ENCODE data around the gene MAST4.

Gene MAST4

DNA sequence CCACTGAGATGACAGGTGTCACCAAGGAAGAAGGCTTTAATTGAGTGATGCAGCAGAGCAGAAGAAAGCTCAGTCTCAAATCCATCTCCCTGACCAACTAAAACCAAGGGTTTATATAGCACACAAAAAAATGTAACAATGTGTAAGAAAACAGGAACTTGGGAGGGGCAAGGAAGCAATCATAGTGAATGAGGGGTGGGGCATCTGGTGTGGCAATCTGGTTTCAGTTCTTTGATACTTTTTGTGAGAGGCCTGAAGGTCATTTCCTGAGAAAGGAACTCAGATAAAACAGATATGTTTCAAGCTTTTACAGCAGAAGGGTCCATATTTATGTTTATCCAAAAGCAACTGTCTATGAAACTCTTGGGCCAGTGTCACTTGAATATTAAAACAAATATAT lies 580.7 kb downstream of the MAST4 start:
- DNase-seq, result no peak

DNA sequence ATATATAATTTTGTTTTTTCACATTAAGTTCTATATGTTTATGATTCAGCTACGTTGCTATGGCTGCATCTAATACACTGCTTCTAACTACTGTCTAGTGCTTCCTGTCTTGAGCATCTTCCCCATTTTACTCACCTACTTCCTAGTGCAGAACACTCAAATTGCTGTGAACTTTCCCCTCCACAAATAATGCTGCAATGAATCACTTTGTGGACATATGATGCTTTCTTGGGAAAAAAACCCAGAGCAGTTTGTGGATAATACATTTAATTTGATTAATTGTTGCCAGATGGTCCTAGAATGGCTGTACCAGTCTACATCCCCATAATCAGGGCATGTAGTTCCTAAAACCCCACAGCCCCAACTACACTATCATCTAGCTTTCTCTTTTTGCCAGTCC lies 581.9 kb downstream of the MAST4 start:
- no peak for DNase-seq

DNA sequence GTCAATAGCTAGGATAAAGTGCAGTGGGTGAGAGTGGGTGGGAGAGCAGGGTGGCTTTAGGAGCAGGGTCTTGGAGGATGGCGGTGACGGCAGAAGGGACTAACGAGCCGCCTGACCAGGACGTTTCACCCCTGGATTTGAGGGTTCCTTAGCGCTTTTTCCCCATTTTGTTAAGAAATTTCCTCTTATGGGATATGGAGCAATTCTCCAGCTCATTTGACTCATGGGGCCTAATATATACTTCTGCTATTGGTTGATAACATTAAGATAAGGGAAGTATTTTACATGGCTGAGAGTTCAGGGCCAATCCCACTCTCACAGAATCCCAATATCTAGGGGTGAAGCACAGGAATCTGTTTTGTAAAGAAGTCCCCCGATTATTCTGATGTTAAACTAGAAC lies 582.8 kb downstream of the MAST4 start:
- DNase-seq, result no peak

DNA sequence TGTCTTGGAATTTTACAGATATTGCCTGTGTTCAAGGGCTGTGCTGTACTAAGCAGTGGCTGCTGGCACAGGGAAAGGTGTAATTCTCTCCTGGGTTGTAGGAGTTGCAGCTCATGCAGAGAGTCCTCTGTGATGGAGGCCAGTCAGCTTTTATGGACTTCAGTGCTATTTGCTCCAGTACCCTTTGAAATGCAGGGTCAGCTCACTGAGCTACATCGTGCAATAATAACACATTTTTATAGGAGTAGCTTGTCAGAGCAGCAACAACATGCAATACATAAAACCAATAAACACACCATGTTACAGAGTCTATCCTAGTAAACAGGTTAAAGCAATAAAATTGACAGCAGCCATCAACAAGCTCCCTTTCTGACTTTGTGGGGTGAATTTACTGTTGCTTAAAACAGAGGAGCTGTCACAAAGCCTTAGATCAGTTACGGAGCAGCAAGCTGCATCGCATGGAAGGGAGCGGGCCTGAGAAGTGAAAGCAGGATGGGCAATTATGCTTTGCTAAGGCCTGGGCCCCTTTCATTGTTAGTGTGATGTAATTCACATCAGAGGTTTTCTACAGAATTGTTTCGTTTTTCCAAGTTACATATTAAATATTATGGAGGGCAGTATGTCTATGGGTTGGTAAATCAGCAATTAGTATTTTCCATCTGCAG lies 583.6 kb downstream of the MAST4 start:
- no peak for DNase-seq

DNA sequence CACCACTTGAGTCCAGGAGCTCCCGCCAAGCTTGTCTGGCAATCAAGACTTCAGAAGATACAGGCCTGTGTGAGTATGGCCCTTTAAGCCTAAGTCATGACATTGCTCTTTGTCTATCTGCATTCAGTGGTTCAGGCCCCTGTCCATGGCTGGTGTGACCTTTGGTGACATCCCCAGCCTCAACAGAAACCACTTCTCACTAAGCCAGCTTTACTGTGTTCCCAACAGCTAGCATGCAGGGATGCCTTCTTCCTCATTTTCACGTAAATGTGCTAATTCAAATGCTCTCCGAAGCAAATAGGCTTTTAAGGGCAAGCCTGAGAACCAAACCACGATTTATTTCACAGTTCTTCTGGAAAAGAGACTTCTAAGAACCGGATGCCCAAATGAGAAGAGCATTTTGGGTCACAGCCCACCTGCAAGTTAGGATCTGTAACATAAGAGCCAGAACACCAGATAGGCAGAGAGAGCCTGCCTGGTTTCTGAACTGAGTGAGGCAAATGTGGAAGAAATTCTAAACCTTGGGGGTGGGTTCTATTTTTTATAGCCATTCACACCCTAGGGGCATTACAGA lies 585.5 kb downstream of the MAST4 start:
- no peak for DNase-seq

DNA sequence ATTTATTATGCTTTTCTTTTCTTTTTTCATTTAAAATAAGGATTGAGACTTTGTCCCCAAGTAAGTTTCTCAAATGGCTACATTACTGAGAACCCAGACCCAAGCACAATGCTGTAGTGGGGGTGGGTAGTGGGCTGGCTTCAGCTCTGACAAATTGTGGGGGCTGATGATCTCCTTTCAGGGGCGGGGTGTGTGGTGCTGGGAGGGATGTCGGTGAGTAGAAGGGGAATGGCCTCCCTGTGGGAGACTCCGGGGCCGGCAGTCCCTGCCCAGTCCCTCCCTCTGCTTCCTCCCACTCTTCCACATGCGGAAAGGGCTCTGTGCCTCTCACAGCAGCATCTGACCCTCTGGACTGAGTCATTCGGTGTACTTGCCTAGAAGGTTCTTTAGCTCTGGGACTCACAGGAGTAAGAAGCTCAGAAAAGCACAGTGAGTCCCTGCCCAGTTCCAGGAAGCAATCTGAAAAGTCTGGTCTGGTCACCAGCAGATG lies 586.2 kb downstream of the MAST4 start:
- DNase-seq, result no peak

DNA sequence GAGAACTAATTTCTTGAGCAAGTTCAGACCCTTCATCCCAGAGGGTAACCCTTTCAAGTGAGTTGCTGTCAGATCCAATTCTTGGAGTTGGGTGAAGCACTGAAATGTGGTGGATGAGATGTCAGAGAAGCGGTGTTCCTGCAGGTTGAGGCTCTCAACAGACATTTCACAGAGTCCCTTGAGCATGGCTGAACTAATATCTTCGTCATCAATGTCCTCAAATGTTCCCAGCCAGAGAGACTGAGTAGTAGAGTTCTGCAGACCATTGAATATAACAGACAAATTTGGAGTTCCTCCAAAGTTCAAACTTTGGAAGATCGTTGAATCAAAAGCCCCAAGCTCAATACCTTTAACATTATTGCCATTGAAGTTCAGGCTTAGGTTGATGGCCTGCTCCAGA lies 587.7 kb downstream of the MAST4 start:
- no peak for DNase-seq

DNA sequence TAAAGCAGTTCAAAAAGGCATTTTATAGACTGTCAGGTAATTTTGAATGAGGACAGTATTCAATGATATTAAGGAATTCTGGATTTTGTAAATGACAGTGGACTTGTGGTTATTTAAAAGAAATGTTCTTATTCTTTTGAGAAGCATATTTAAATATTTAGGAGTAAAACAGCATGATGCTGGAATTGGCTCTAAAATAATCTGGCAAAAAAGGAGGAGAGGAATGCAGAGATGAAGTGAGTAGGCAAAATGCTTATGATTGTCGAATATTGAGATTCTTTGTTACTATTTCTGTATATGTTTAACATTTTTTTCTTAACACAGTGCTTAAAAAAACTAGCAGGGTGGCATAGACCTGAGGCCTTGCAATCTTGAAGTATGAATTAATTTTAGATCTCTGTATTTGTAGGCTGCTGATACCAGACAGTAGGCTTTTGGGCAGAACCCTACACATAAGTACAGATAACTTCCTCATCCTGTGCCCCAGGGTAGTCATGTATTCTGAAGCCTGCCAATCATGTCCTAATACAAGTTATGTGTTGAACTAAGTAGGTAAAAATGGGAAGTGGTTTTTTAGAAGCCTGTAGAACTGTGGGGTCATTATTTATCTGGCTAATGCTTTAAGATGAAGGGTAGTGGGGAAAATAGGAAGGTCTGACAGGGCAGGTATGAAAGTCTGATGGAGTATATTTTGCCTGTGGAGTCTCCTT lies 591.0 kb downstream of the MAST4 start:
- DNase-seq, result no peak

DNA sequence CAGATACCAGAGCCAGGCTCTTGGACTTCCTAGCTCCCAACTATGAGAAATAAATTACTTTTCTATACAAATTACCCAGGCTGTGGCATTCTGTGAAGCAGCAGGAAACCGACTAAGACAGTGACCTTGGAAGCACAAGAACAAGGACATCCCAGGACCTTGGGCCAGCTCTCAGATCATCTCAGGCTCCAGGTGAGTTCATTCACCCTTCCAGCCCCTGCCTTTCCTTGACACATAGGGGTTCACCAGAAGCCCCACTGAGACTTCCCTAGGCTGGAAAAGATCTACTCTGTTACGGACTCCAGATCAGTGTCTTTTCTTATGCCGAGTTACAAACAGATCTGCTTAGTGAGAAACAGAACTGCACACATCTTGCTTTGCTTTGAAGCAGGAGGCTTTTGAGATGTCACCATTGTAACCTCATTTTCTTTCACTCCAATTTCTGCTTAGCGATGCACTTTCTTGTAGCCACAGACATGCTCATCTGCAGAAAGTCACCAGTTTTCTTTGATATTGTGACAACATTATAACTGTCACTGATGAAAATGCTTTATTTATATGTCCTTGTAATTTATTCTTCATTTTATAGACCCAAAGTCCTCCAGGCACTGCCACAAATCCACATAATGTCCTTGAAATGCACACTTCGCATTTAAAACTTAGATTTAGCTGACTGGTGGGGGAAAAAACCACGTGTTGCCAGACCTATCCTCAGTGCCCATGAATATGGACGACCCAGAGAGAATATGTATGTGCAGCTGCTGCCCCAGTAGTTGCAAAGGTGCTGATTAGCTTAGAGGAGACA lies 592.3 kb downstream of the MAST4 start:
- no peak for DNase-seq

DNA sequence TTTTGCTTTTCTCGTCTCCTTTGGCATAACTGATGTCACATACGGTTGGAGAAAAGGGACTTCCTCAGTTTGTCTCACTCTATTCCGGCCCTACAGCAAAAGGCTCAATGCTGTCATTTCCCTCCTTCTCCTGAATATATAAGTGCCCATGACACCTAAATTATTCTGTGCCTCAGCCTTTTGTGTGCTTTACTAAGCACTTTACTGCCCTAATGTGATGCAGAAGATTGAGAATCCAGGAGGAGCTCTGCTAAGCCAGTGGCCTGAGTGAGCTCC lies 592.8 kb downstream of the MAST4 start:
- DNase-seq, result no peak

DNA sequence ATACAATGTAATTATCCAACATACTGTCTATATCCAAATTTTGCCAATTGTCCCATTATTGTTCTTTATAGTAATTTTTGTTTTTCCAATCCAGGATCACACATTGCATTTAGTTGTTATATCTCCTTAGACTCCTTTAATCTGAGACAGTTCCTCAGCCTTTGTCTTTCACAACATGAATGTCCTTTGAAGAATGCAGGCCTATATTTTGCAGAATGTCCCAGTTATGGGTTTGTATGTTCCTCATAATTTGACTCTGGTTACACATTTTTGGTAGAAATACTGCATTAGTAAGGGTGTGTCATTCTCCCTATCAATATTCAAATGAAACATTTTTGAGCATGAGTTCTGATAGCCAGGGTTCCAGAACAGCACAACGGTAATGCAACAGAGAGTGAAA lies 593.7 kb downstream of the MAST4 start:
- no peak for DNase-seq

DNA sequence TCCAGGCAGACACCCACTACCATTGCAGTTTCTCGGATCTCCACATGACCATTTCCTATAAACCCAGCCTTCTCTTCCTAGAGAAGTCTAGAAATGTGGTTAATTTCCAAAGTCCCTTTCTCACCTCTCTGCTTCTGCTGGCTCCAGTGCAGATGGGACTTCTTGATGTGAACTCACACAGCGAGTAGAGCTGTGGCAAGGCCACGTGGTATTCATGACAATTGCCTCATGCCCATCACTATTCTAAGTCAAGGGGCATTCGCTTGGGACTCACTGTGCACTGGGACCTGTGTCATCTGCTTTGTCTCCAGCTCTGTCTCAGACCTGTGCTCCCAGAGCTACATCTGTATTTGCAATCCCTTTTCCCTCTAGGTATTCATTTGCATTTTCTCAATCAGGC lies 594.2 kb downstream of the MAST4 start:
- DNase-seq, result no peak

DNA sequence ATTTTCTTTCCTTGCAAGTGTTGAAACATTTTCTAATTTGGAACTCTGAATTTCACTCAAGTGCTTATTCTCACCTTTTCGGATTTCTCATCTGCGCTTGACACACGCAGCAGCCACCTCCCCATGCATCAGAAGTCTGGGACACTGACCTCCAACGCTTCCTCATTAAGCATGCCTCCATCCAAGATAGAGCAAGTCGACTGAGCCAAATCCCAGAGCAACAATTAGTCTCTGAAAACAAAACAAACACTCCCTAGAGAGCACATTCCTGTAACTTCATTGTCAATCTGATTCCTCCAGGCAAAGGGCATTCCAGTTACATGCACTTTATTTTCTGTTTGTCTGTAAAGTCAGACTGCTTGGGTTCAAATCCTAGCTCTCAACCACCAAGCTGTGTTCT lies 594.7 kb downstream of the MAST4 start:
- DNase-seq, result no peak

DNA sequence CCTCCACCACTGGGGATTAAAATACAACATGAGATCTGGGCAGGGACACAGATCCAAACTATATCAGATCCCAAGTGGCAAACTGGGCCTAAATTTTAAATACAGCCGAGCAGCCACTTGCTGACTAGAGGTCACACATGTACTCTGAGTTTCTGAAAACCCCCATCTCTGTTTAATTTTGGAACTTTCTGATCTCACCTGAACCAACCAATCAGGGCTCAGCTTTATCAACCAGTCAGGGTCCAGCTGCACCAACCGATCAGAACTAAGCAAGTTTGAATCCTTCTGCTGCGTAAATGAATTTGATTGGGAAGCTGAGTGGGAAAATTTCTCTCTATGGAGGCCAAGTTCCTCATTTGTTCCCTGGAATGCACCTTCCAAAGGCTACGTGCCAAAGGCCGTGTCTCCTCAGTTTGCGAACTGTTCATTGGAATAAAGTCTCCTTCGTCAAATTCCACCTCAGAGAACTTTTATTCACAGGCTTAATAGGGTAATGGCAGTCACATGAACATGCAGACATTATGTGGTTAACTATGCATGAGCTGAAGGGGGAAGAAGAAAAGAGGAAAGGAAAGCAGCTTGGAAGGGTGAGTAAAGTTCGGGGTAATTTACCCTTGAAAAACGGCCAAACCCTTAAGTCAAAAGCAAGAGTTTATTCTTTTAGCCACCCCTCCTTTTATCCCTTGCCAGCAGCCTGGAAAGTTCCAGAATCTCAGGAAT lies 596.7 kb downstream of the MAST4 start:
- DNase-seq, result no peak

DNA sequence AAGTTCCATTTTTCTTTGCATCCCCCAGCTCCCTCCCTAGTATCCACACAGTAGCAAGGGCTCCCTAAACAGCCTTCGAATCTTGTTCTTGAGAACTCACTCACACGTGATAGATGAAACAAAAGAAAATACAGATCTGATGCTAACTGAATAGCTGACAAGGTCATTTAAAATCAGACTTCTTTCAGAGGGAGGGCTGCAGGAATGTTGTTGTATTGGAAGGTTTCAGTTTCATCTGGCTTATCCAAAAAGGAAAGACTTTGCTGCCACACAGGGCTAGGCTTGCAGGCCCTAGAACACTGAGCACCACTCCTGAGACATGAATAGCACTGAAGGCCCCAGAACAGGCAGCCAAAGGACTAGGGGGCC lies 597.2 kb downstream of the MAST4 start:
- no peak for DNase-seq

DNA sequence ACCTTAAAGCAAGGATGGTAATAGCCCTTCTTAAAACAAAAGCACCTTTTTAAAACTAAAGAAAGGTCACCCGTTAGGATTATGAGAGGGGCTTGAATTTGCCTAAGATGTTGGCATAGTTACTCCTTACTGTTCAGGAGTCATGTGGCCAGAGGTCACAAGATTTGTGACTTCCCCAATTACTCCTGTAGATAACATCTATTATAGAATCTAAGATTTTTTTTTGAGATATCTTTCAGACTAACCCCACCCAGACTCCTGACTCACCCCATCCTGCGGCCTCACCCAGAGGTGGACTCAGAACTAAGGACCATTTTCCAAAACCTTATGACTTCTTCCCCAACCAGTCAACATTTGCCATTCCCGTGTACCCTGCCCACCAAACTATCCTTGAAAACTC lies 598.0 kb downstream of the MAST4 start:
- DNase-seq, result no peak

DNA sequence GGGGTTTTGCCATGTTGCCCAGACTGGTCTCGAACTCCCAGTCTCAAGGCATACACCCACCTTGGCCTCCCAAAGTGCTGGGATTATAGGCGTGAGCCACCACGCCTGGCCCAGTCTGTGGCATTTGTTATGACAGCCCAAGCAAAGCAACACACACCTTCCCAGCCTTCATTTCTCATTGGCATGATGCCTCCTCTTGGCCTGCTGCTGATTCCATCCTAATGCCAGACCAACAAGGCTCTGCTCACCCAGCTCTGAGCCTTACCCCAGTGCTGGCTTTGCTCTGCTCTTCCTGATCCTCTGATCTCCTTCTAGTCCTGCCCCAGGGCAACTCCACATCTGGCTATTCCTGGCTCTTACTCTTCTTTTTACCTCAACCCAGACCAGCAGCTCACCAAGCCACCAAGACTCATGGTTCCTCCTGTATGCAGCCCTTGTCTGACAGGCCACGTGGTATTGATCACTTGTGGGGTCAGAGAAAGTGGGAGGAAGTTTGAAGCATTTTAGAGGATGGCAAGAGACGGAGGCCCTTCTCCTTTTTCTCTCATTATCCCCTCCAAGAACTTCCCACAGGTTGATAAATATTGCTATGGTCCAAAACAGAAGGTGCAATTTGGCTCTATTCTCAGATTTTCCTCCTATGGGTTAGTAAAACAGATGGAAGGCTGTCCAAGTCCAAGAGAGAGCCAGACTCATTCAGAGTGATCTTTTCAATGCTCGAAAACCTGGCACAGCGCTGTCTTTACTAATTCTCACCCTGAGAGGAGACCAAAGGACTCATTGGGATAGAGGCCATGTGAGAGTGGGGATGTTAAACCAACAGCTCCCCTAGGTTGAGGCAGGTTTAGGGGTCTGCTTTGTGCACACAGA lies 599.4 kb downstream of the MAST4 start:
- no peak for DNase-seq

DNA sequence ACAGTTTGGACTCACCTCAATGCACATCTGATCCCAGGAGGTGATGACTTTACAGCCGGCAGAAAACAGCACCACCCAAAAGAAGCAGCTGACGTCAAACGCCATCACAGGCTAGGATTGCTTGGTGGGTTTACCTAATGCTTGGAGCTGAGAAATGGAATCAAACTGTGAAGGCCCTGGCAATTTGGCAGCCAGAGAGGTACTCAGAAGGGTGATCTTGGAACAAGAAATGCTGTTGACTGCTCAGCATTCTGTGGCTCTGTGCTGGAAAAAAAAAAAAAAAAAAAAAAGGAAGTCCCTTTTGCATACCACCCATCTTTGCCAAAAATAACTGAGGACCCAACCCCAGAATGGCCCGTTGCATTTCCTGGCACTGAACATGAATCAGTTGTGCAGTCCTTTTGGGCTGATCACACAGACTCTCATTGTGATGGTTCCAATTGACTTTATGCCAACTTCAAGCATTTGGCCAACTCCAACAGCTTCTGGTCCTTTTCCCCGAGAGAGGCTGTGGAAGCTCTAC lies 600.4 kb downstream of the MAST4 start, which contains the start of gene CD180:
Gene CD180, minus strand, starts transcription at position 263 of the 523 bp plus-strand sequence. Its CDS starts 158 bp downstream, at position 105.
- DNase-seq, result no peak

DNA sequence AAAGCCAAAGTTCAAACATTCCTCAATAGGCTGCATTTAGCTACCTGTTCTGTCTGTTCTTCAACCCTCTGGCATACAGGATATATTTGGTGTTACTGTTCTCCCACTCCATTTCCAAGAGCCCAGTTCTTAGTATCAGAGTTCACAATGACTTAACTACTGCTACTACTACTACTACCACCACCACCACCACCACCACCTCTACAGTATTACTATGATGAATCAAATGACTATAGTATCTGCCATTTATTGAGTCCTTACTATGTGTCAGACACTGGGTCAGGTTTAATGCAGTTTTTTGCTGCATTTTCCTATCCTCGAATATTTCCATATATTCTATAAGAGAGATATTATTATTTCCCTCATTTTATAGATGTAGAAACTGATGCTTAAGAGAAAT lies 601.3 kb downstream of the MAST4 start:
- no peak for DNase-seq

DNA sequence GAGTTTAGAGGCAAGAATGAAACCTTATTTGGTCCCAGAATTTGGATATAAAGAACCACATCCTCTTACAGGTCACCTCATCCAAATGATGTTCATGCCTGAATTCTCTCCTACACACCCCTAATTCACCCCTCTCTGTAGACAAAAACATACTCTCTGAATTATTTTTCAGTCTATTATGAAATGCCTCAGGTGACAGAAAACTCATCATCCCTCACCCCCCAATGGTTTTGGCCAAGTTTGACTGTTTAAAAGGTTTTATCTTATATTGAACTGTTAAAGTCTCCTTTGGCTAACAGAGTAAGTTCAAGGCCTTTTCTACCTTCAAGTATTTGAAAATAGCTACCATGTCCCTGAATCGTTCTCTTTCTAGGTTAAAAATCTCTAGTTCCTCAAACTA lies 602.7 kb downstream of the MAST4 start:
- DNase-seq, result no peak

DNA sequence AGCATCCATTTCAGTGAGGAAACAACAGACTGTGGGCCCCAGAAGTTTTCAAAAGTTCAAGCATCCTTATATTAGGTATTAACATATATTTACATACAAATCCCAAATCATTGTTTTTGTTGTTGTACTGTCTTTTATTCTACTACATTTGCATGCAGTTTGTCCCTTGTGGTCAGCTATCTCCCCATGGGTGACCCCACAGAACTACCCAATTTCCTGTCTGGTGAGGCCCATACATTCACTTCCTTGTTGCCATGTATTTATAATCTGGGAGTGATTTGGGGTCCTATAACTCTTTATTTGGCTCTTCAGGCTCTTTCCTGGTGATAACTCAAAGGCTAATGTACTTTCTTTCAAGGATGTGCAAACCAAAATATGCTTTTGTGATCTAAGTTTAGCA lies 603.7 kb downstream of the MAST4 start:
- no peak for DNase-seq
